ENCODE data around the gene STK10.

STK10 gene

GRCh38 chr5:172064766-172065165 lies 123.3 kb downstream of the STK10 start:
- Histone ChIP-seq H3K4me3 (ENCODE audit: low read depth, low read length) (no peak overlapping the region), H3K9me3 (ENCODE audit: control insufficient read depth, insufficient read depth, low read length) (no peaks in the 10 kb centered on the region), H3K27ac (ENCODE audit: low read depth, low read length) (no peak overlapping the region), H3K4me1 (ENCODE audit: control insufficient read depth, insufficient read depth, low read length) (peaks cover 10% of the 10 kb centered on the region; the same call in 1 of the 2 replicates), H3K27me3 (ENCODE audit: control insufficient read depth, insufficient read depth, low read length) (no peaks in the 10 kb centered on the region), H3K9ac (ENCODE audit: low read depth, low read length) (no peak overlapping the region), H3K36me3 (ENCODE audit: control insufficient read depth, insufficient read depth, low read length) (0 out of 2 replicates have a peak, but pooled peaks cover 5% of the 10 kb centered on the region)

- Histone ChIP-seq H3K9me3 (ENCODE audit: control insufficient read depth, insufficient read depth, low read length) (no peaks in the 10 kb centered on the region), H3K4me3 (ENCODE audit: low read depth, low read length) (no peak overlapping the region), H3K27me3 (ENCODE audit: control insufficient read depth, insufficient read depth, low read length) (no peaks in the 10 kb centered on the region), H3K4me1 (ENCODE audit: control insufficient read depth, insufficient read depth, low read length) (peaks cover 10% of the 10 kb centered on the region; the same call in 1 of the 2 replicates), H3K36me3 (ENCODE audit: control insufficient read depth, insufficient read depth, low read length) (0 out of 2 replicates have a peak, but pooled peaks cover 5% of the 10 kb centered on the region), H3K9ac (ENCODE audit: low read depth, low read length) (no peak overlapping the region), H3K27ac (ENCODE audit: low read depth, low read length) (no peak overlapping the region)
Observed at GRCh38 chr5:172064358-172064757, 123.7 kb downstream of the STK10 start.

GRCh38 chr5:172063463-172064235 lies 124.4 kb downstream of the STK10 start:
- Histone ChIP-seq H3K4me1 (ENCODE audit: control insufficient read depth, insufficient read depth, low read length) (peaks cover 10% of the 10 kb centered on the region; the same call in 1 of the 2 replicates), H3K9me3 (ENCODE audit: control insufficient read depth, insufficient read depth, low read length) (no peaks in the 10 kb centered on the region), H3K9ac (ENCODE audit: low read depth, low read length) (no peak overlapping the region), H3K27me3 (ENCODE audit: control insufficient read depth, insufficient read depth, low read length) (no peaks in the 10 kb centered on the region), H3K4me3 (ENCODE audit: low read depth, low read length) (no peak overlapping the region), H3K27ac (ENCODE audit: low read depth, low read length) (no peak overlapping the region), H3K36me3 (ENCODE audit: control insufficient read depth, insufficient read depth, low read length) (0 out of 2 replicates have a peak, but pooled peaks cover 5% of the 10 kb centered on the region)

- Histone ChIP-seq H3K36me3 (ENCODE audit: control insufficient read depth, insufficient read depth, low read length) (0 out of 2 replicates have a peak, but pooled peaks cover 5% of the 10 kb centered on the region), H3K4me1 (ENCODE audit: control insufficient read depth, insufficient read depth, low read length) (peaks cover 10% of the 10 kb centered on the region; the same call in 1 of the 2 replicates), H3K27ac (ENCODE audit: low read depth, low read length) (no peak overlapping the region), H3K27me3 (ENCODE audit: control insufficient read depth, insufficient read depth, low read length) (no peaks in the 10 kb centered on the region), H3K9me3 (ENCODE audit: control insufficient read depth, insufficient read depth, low read length) (no peaks in the 10 kb centered on the region), H3K4me3 (ENCODE audit: low read depth, low read length) (no peak overlapping the region), H3K9ac (ENCODE audit: low read depth, low read length) (no peak overlapping the region)
Observed at GRCh38 chr5:172059661-172060100, 128.3 kb downstream of the STK10 start.

- no peak overlapping the region for H3K9ac ChIP-seq (ENCODE audit: low read depth, low read length)
- H3K4me3 ChIP-seq (ENCODE audit: low read depth, low read length), result no peak overlapping the region
- H3K9me3 ChIP-seq (ENCODE audit: control insufficient read depth, insufficient read depth, low read length), result no peaks in the 10 kb centered on the region
- no peaks in the 10 kb centered on the region for H3K4me1 ChIP-seq (ENCODE audit: control insufficient read depth, insufficient read depth, low read length)
- 0 out of 2 replicates have a peak, but pooled peaks cover 5% of the 10 kb centered on the region for H3K36me3 ChIP-seq (ENCODE audit: control insufficient read depth, insufficient read depth, low read length)
- H3K27me3 ChIP-seq (ENCODE audit: control insufficient read depth, insufficient read depth, low read length), result no peaks in the 10 kb centered on the region
- no peak overlapping the region for H3K27ac ChIP-seq (ENCODE audit: low read depth, low read length)
Observed at GRCh38 chr5:172058088-172058487, 129.9 kb downstream of the STK10 start.

GRCh38 chr5:172055996-172056395 lies 132.0 kb downstream of the STK10 start:
- no peak overlapping the region for H3K4me3 ChIP-seq (ENCODE audit: low read depth, low read length)
- H3K27ac ChIP-seq (ENCODE audit: low read depth, low read length), result no peak overlapping the region
- no peaks in the 10 kb centered on the region for H3K9me3 ChIP-seq (ENCODE audit: control insufficient read depth, insufficient read depth, low read length)
- no peak overlapping the region for H3K9ac ChIP-seq (ENCODE audit: low read depth, low read length)
- H3K27me3 ChIP-seq (ENCODE audit: control insufficient read depth, insufficient read depth, low read length), result no peaks in the 10 kb centered on the region
- peaks cover 11% of the 10 kb centered on the region; the same call in 1 of the 2 replicates for H3K36me3 ChIP-seq (ENCODE audit: control insufficient read depth, insufficient read depth, low read length)
- H3K4me1 ChIP-seq (ENCODE audit: control insufficient read depth, insufficient read depth, low read length), result no peaks in the 10 kb centered on the region

- Histone ChIP-seq H3K27me3 (ENCODE audit: control insufficient read depth, insufficient read depth, low read length) (no peaks in the 10 kb centered on the region), H3K4me3 (ENCODE audit: low read depth, low read length) (no peak overlapping the region), H3K36me3 (ENCODE audit: control insufficient read depth, insufficient read depth, low read length) (peaks cover 7% of the 10 kb centered on the region; the same call in 1 of the 2 replicates), H3K9ac (ENCODE audit: low read depth, low read length) (no peak overlapping the region), H3K4me1 (ENCODE audit: control insufficient read depth, insufficient read depth, low read length) (no peaks in the 10 kb centered on the region), H3K27ac (ENCODE audit: low read depth, low read length) (no peak overlapping the region), H3K9me3 (ENCODE audit: control insufficient read depth, insufficient read depth, low read length) (no peaks in the 10 kb centered on the region)
Observed at GRCh38 chr5:172055421-172055820, 132.6 kb downstream of the STK10 start.

GRCh38 chr5:172054611-172055153 lies 133.3 kb downstream of the STK10 start:
- no peaks in the 10 kb centered on the region for H3K27me3 ChIP-seq (ENCODE audit: control insufficient read depth, insufficient read depth, low read length)
- no peak overlapping the region for H3K9ac ChIP-seq (ENCODE audit: low read depth, low read length)
- H3K36me3 ChIP-seq (ENCODE audit: control insufficient read depth, insufficient read depth, low read length), result peaks cover 6% of the 10 kb centered on the region; the same call in 1 of the 2 replicates
- no peak overlapping the region for H3K27ac ChIP-seq (ENCODE audit: low read depth, low read length)
- H3K4me3 ChIP-seq (ENCODE audit: low read depth, low read length), result no peak overlapping the region
- no peaks in the 10 kb centered on the region for H3K9me3 ChIP-seq (ENCODE audit: control insufficient read depth, insufficient read depth, low read length)
- H3K4me1 ChIP-seq (ENCODE audit: control insufficient read depth, insufficient read depth, low read length), result no peaks in the 10 kb centered on the region

- Histone ChIP-seq H3K27me3 (ENCODE audit: control insufficient read depth, insufficient read depth, low read length) (no peaks in the 10 kb centered on the region), H3K9me3 (ENCODE audit: control insufficient read depth, insufficient read depth, low read length) (no peaks in the 10 kb centered on the region), H3K4me3 (ENCODE audit: low read depth, low read length) (no peak overlapping the region), H3K27ac (ENCODE audit: low read depth, low read length) (no peak overlapping the region), H3K9ac (ENCODE audit: low read depth, low read length) (no peak overlapping the region), H3K36me3 (ENCODE audit: control insufficient read depth, insufficient read depth, low read length) (peaks cover 6% of the 10 kb centered on the region; the same call in 1 of the 2 replicates), H3K4me1 (ENCODE audit: control insufficient read depth, insufficient read depth, low read length) (peaks cover 7% of the 10 kb centered on the region; the same call in 1 of the 2 replicates)
Observed at GRCh38 chr5:172052450-172053236, 135.4 kb downstream of the STK10 start.

- Histone ChIP-seq H3K27ac (ENCODE audit: low read depth, low read length) (no peak overlapping the region), H3K4me1 (ENCODE audit: control insufficient read depth, insufficient read depth, low read length) (peaks cover 7% of the 10 kb centered on the region; the same call in 1 of the 2 replicates), H3K9ac (ENCODE audit: low read depth, low read length) (no peak overlapping the region), H3K27me3 (ENCODE audit: control insufficient read depth, insufficient read depth, low read length) (no peaks in the 10 kb centered on the region), H3K9me3 (ENCODE audit: control insufficient read depth, insufficient read depth, low read length) (no peaks in the 10 kb centered on the region), H3K4me3 (ENCODE audit: low read depth, low read length) (no peak overlapping the region), H3K36me3 (ENCODE audit: control insufficient read depth, insufficient read depth, low read length) (peaks cover 6% of the 10 kb centered on the region; the same call in 1 of the 2 replicates)
Observed at GRCh38 chr5:172051643-172052339, 136.2 kb downstream of the STK10 start.

Measured in HUES48 (cell line).